Tibial nerve (tissue), 4 donors: Measurements from ENCODE around the gene YAF2. TPM values are rescaled to one million over a fixed set of nuclear protein-coding genes. Genes with fewer than 3 reads are reported as not detected.
"Not testable (repeated sequence)": the region's sequence is repeated elsewhere in the genome, so short reads cannot be mapped to it uniquely, and the experiment has no call there.

ENCODE experiments used
- DNase-seq, 2 donors: peaks; one replicate each; pipeline ENCODE4 v3.0.0-alpha.2; 2019; ENCODE audit warnings: low spot score in 2 of 2
- H3K27ac ChIP-seq, 4 donors: fragments of 200-600 bp; sonication (generic) in 3 of 4; one replicate each; pipeline ENCODE4 v1.5.1; 2017 to 2019; ENCODE audit warnings: mild to moderate bottlenecking in 1 of 4
- H3K27me3 ChIP-seq, 2 donors: fragments of 200-600 bp; sonication (generic) in 1 of 2; one replicate each; pipeline versions ENCODE4 v1.5.1 to v1.6.0; 2017 to 2019
- H3K36me3 ChIP-seq, 3 donors: fragments of 200-600 bp; sonication (generic); one replicate each; pipeline ENCODE4 v1.5.1; 2018 to 2019
- H3K4me1 ChIP-seq, 4 donors: fragments of 200-600 bp; sonication (generic) in 3 of 4; one replicate each; pipeline ENCODE4 v1.5.1; 2017 to 2019
- H3K4me3 ChIP-seq, 4 donors: fragments of 200-600 bp; sonication (generic) in 3 of 4; one replicate each; pipeline ENCODE4 v1.5.1; 2017 to 2019; ENCODE audit warnings: mild to moderate bottlenecking in 1 of 4, moderate library complexity in 1 of 4
- H3K9me3 ChIP-seq, 4 donors: fragments of 200-600 bp; sonication (generic) in 3 of 4; one replicate each; pipeline ENCODE4 v1.5.1; 2017 to 2019
- EP300 ChIP-seq, 2 donors: sonication (generic); formaldehyde crosslinking; IDR thresholded peaks; one replicate each; pipeline ENCODE4 v1.6.1; 2017; ENCODE audit warnings: antibody characterized with exemption in 2 of 2, mild to moderate bottlenecking in 1 of 2
- POLR2A ChIP-seq, 2 donors: fragments of 450-650 bp; IDR thresholded peaks; one replicate each; pipeline ENCODE4 v1.6.1; 2017; ENCODE audit warnings: antibody characterized with exemption in 2 of 2, mild to moderate bottlenecking in 2 of 2, moderate library complexity in 2 of 2
- WGBS, 2 donors: methylation state at CpG; one replicate each; pipeline ENCODE4 v1.1.5; 2018; 5-methylcytosine and 5-hydroxymethylcytosine counted together
- total RNA-seq, 4 donors: library from RNA; depleted of rRNA; stranded (reverse); fragments of >200 nt; gene quantifications; one replicate each; pipeline ENCODE4 v1.1.0, GENCODE V29; 2016
- TF ChIP-seq, protein P1 (sequence below), 5 experiments: fragments of 200-600 bp in 3 of 5; fragments of 450-650 bp in 2 of 5; sonication (generic) in 3 of 5; IDR thresholded peaks; one replicate each; pipeline ENCODE4 v1.5.1; 2016 to 2019; ENCODE audit warnings: antibody characterized with exemption in 5 of 5, mild to moderate bottlenecking in 3 of 5, moderate library complexity in 2 of 5

Gene YAF2
- total RNA-seq, 4 donors from 2014 or later: 25.7 to 66.0 (median 38.7) TPM

DNA sequence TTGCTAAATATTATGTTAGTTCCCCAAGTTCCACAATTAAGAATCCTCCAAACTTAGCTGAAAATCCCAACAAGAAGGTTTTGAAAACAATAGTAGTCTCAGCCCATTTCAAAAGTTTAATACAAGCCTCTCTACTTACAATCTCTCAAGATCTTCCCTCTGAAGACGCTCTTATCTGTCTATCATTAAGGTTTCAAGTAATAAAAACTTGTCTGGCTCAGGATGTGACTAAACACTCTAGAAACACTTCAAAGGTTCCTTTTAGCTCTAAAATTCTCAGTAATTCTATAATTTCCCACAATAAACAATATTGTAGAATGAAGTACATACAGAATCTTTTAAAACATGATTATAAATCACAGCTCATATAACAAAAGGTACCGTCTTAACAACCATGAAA is 16.3 kb downstream of the YAF2 start:
- 86 to 90% methylated on average over 2 of the region's 2 CpGs for WGBS, 2 donors
- DNase-seq: no peak
- H3K27me3 ChIP-seq: no peaks in the 10 kb centered on the region
- no peaks in the 10 kb centered on the region for H3K9me3 ChIP-seq
- no peak overlapping the region for H3K4me3 ChIP-seq
- H3K27ac ChIP-seq: no peak overlapping the region
- TF ChIP-seq, protein P1, sequence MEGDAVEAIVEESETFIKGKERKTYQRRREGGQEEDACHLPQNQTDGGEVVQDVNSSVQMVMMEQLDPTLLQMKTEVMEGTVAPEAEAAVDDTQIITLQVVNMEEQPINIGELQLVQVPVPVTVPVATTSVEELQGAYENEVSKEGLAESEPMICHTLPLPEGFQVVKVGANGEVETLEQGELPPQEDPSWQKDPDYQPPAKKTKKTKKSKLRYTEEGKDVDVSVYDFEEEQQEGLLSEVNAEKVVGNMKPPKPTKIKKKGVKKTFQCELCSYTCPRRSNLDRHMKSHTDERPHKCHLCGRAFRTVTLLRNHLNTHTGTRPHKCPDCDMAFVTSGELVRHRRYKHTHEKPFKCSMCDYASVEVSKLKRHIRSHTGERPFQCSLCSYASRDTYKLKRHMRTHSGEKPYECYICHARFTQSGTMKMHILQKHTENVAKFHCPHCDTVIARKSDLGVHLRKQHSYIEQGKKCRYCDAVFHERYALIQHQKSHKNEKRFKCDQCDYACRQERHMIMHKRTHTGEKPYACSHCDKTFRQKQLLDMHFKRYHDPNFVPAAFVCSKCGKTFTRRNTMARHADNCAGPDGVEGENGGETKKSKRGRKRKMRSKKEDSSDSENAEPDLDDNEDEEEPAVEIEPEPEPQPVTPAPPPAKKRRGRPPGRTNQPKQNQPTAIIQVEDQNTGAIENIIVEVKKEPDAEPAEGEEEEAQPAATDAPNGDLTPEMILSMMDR (IDR thresholded peaks at IDR 0.05): no peak
- no peak for TF ChIP-seq EP300 (IDR thresholded peaks at IDR 0.05)
- H3K36me3 ChIP-seq: peaks cover 0 to 8% (median 0%) of the 10 kb centered on the region in 3 donors
- H3K4me1 ChIP-seq: peaks cover 0 to 7% (median 0%) of the 10 kb centered on the region in 4 donors

DNA sequence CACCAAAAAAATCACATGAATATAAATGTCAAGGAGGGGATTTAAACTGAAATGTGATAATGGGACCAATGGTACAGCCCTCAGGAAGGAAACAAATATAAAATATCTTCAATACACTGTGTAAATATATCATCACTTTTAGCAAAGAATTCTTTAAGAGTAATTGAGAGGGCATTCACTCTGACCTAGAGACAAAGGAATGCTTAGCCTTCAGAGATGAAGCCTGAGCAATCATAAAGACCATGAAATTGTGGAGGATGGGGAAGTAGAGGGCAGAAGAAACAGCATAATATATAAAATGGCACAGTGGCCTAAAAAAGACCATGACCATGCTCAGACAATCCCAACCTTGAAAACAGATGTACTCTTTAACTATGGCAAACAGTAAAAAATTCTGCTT is 20.4 kb downstream of the YAF2 start:
- no peak overlapping the region for H3K27ac ChIP-seq
- H3K4me1 ChIP-seq: peaks cover 0 to 20% (median 0%) of the 10 kb centered on the region in 4 donors
- TF ChIP-seq POLR2A (IDR thresholded peaks at IDR 0.05): no peak
- TF ChIP-seq, protein P1 (IDR thresholded peaks at IDR 0.05): no peak
- no peak for TF ChIP-seq EP300 (IDR thresholded peaks at IDR 0.05)
- H3K36me3 ChIP-seq: no peaks in the 10 kb centered on the region
- no peaks in the 10 kb centered on the region for H3K9me3 ChIP-seq
- DNase-seq: no peak
- no peak overlapping the region for H3K4me3 ChIP-seq
- H3K27me3 ChIP-seq: no peaks in the 10 kb centered on the region

DNA sequence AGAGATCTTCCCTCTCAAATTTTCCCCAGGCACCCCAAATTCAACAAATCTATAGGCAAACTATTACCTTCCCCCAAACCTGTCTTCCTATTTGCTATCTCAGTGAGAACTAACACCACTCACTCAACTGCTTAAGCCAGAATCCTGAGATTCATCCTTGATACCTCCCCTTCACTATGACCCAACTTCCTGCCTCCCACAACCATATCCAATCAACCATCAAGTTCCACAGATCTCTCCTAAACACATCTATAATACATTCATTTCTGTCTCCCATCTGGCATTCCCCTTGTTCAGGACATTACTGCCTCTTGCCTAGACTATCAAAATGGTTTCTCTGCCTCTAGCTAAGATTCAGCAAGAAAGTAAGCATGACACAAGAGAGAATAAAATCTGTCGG is 21.3 kb downstream of the YAF2 start:
- Histone ChIP-seq H3K4me1 (peaks cover 0 to 20% (median 0%) of the 10 kb centered on the region in 4 donors), H3K4me3 (no peak overlapping the region), H3K9me3 (no peaks in the 10 kb centered on the region), H3K36me3 (no peaks in the 10 kb centered on the region), H3K27me3 (no peaks in the 10 kb centered on the region), H3K27ac (no peak overlapping the region)
- 94 to 100% methylated on average over 1 of the region's 1 CpG for WGBS, 2 donors
- TF ChIP-seq, protein P1 (IDR thresholded peaks at IDR 0.05): no peak
- no peak for TF ChIP-seq EP300 (IDR thresholded peaks at IDR 0.05)
- TF ChIP-seq POLR2A (IDR thresholded peaks at IDR 0.05): no peak
- no peak for DNase-seq

DNA sequence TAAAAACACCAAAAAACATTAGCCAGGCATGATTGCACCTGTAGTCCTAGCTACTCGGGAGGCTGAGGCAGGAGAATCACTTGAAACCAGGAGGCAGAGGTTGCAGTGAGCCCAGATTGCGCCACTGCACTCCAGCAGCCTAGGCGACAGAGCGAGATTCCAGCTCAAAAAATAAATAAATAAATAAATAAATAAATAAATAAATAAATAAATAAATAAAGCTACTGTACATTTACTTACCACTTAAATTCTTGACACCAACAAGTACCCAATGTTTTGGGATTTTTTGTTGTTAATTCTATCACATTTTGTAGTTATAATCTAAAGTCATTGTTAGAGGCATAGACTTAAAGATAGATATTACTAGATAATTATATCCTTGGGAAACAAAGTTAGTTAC is 22.3 kb downstream of the YAF2 start:
- not testable (repeated sequence) for H3K36me3 ChIP-seq, H3K4me3 ChIP-seq, H3K9me3 ChIP-seq, H3K27ac ChIP-seq, H3K27me3 ChIP-seq, DNase-seq
- WGBS, 2 donors: 95% methylated on average over 4 of the region's 4 CpGs
- H3K4me1 ChIP-seq: peaks cover 0 to 20% (median 0%) of the 10 kb centered on the region in 4 donors

DNA sequence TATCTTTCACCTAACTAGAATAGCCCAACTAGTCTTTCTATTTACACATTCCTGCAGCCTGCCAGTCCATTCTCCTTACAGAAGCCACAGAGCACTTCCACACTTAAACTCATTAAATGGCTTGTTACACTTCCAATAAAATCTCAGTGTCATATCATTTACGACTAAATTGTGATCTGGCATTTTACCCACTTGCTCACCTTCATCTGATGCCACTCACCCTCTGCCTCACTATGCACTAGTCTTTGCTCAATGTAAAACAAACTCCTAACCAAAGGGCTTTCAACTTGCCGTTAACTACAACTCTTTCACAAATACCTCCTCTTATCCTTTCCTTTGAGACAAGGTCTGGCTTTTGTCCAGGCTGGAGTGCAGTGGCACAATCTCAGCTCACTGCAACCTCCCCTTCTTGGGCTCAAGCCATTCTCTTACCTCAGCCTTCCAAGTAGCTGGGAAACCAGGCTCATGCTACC is 24.1 kb downstream of the YAF2 start:
- H3K36me3 ChIP-seq: peaks cover 0 to 15% (median 0%) of the 10 kb centered on the region in 3 donors
- peaks cover 0 to 13% (median 0%) of the 10 kb centered on the region in 4 donors for H3K4me1 ChIP-seq
- DNase-seq: peak in 1 of 2 donors; percentile 60
- WGBS, 2 donors: 33 to 36% methylated on average over 2 of the region's 2 CpGs
- H3K27ac ChIP-seq: no peak overlapping the region
- no peak overlapping the region for H3K4me3 ChIP-seq
- no peaks in the 10 kb centered on the region for H3K27me3 ChIP-seq
- no peaks in the 10 kb centered on the region for H3K9me3 ChIP-seq
- TF ChIP-seq POLR2A (IDR thresholded peaks at IDR 0.05) (no peak), EP300 (IDR thresholded peaks at IDR 0.05) (no peak)
- TF ChIP-seq, protein P1 (IDR thresholded peaks at IDR 0.05): no peak

DNA sequence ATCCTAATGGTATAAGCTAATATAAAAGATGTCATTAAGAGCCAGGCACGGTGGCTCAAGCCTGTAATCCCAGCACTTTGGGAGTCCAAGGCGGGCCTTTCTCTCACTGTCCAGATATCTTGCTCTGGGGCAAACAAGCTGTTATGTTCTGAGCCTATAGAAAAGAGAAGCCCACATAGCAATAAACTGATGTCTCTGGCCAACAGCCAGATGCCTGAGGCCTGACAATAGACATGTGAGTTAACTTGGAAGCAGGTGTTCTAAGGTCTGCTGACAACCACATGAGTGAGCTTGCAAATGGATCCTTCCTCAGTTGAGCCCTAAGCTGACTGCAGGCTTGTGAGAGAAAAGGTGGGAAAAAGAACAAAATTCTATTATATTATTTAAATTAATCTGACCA is 25.0 kb downstream of the YAF2 start:
- 57 to 78% methylated on average over 2 of the region's 2 CpGs for WGBS, 2 donors
- Histone ChIP-seq H3K4me1 (peaks cover 0 to 13% (median 0%) of the 10 kb centered on the region in 4 donors), H3K4me3 (no peak overlapping the region), H3K36me3 (peaks cover 0 to 17% (median 0%) of the 10 kb centered on the region in 3 donors), H3K9me3 (no peaks in the 10 kb centered on the region), H3K27ac (no peak overlapping the region), H3K27me3 (no peaks in the 10 kb centered on the region)
- DNase-seq: no peak
- TF ChIP-seq POLR2A (IDR thresholded peaks at IDR 0.05) (no peak), EP300 (IDR thresholded peaks at IDR 0.05) (no peak)
- TF ChIP-seq, protein P1 (IDR thresholded peaks at IDR 0.05): no peak
